Mesenteric fat pad (tissue), 1 donor: ENCODE data around the gene LCN15. TPM values are rescaled to one million over a fixed set of nuclear protein-coding genes. Genes with fewer than 3 reads are reported as not detected.
A peak's percentile ranks its signal among the peaks of the same experiment; 100 is the strongest.

ENCODE experiments used
- DNase-seq: peaks from one replicate; pipeline ENCODE4 v3.0.0-alpha.2; 2020; ENCODE audit warnings: low spot score
- total RNA-seq: library from RNA; stranded (reverse); fragmentation: NEBNext Ultra II Directional; extraction: Animal tissue kit (Norgen Biotek cat#: 25700); gene quantifications from one replicate; pipeline ENCODE4 v1.2.1, GENCODE V29; 2021
- donor health status: DM: yes; HTN: yes; CAD: no.

Gene LCN15
- total RNA-seq, 1 donor from 2014 or later = 0.32 TPM

- DNase-seq = no peak
These were observed 23.1 kb downstream of the LCN15 start for GRCh38 chr9:136740971-136741882.

- no peak for DNase-seq
These were observed 23.8 kb downstream of the LCN15 start for GRCh38 chr9:136740491-136740890.

- DNase-seq = no peak
These were observed 24.2 kb downstream of the LCN15 start for GRCh38 chr9:136740069-136740468.

- DNase-seq = no peak
These were observed 24.8 kb downstream of the LCN15 start for GRCh38 chr9:136739509-136739908.

GRCh38 chr9:136738960-136739359 lies 25.4 kb downstream of the LCN15 start:
- DNase-seq = no peak

- no peak for DNase-seq
These were observed 28.4 kb downstream of the LCN15 start for GRCh38 chr9:136735812-136736480.

- no peak for DNase-seq
These were observed 29.4 kb downstream of the LCN15 start for GRCh38 chr9:136734837-136735496.

GRCh38 chr9:136733611-136734010 lies 30.7 kb downstream of the LCN15 start:
- no peak for DNase-seq

- no peak for DNase-seq
These were observed 31.7 kb downstream of the LCN15 start for GRCh38 chr9:136732444-136733178.

GRCh38 chr9:136729926-136730325 lies 34.4 kb downstream of the LCN15 start:
- no peak for DNase-seq

- DNase-seq = no peak
These were observed 35.2 kb downstream of the LCN15 start for GRCh38 chr9:136729144-136729543.

GRCh38 chr9:136728548-136729123 lies 35.7 kb downstream of the LCN15 start:
- DNase-seq = no peak

GRCh38 chr9:136728080-136728547 lies 36.2 kb downstream of the LCN15 start:
- DNase-seq = peak; percentile 99

- DNase-seq = no peak
These were observed 37.6 kb downstream of the LCN15 start for GRCh38 chr9:136726631-136727191.

- DNase-seq = no peak
These were observed 38.2 kb downstream of the LCN15 start for GRCh38 chr9:136726118-136726517.

- DNase-seq = no peak
These were observed 38.7 kb downstream of the LCN15 start for GRCh38 chr9:136725612-136726011.

- DNase-seq = no peak
These were observed 39.5 kb downstream of the LCN15 start for GRCh38 chr9:136724772-136725171.

- DNase-seq = no peak
These were observed 40.3 kb downstream of the LCN15 start for GRCh38 chr9:136723989-136724388.

- no peak for DNase-seq
These were observed 40.8 kb downstream of the LCN15 start for GRCh38 chr9:136723362-136723976.

GRCh38 chr9:136722969-136723356 lies 41.4 kb downstream of the LCN15 start:
- DNase-seq = no peak
